Measurements from ENCODE around the gene ARAP3.

Gene ARAP3

GRCh38 chr5:141664733-141665461 is 17.1 kb downstream of the ARAP3 start:
- Histone ChIP-seq H3K4me3 (ENCODE audit: low read depth in 1 of 2, low read length in 2 of 2) (no peak overlapping the region), H3K36me3 (ENCODE audit: insufficient read depth, low read length) (no peaks in the 10 kb centered on the region), H3K4me1 (ENCODE audit: insufficient read depth, low read length) (no peaks in the 10 kb centered on the region), H3K9me3 (ENCODE audit: insufficient read depth, low read length, severe bottlenecking) (no peaks in the 10 kb centered on the region), H3K27ac (ENCODE audit: low read length) (no peak overlapping the region), H3K9ac (ENCODE audit: low read depth, low read length) (no peak overlapping the region), H3K79me2 (ENCODE audit: insufficient read depth, low read length) (no peaks in the 10 kb centered on the region), H3K27me3 (ENCODE audit: insufficient read depth, low read length, poor library complexity) (no peaks in the 10 kb centered on the region), H2AFZ (ENCODE audit: low read depth, low read length) (no peak overlapping the region), H4K20me1 (ENCODE audit: insufficient read depth, low read length) (no peaks in the 10 kb centered on the region; the same call in 1 of the 2 replicates), H3K4me2 (ENCODE audit: insufficient read depth, low read length) (no peak overlapping the region)
- DNase-seq = peak; percentile 79
- TF ChIP-seq CTCF (IDR thresholded peaks at IDR 0.05; ENCODE audit: borderline replicate concordance, extremely low read depth, low read length, poor library complexity, severe bottlenecking) = peak; percentile 96
- TF ChIP-seq EZH2 (IDR thresholded peaks at IDR 0.05; ENCODE audit: borderline replicate concordance, low read depth, low read length, severe bottlenecking) = no peak
- ATAC-seq (ENCODE audit: insufficient read depth, low read depth) = peak; percentile 99

- no peaks in the 10 kb centered on the region for H3K27me3 ChIP-seq (ENCODE audit: insufficient read depth, low read length, poor library complexity)
- ATAC-seq (ENCODE audit: insufficient read depth, low read depth) = no peak
- H3K4me3 ChIP-seq (ENCODE audit: low read depth in 1 of 2, low read length in 2 of 2) = no peak overlapping the region
- no peak overlapping the region for H2AFZ ChIP-seq (ENCODE audit: low read depth, low read length)
- H3K9ac ChIP-seq (ENCODE audit: low read depth, low read length) = no peak overlapping the region
- no peaks in the 10 kb centered on the region; the same call in 1 of the 2 replicates for H4K20me1 ChIP-seq (ENCODE audit: insufficient read depth, low read length)
- H3K27ac ChIP-seq (ENCODE audit: low read length) = no peak overlapping the region
- DNase-seq = no peak
- H3K9me3 ChIP-seq (ENCODE audit: insufficient read depth, low read length, severe bottlenecking) = no peaks in the 10 kb centered on the region
- H3K79me2 ChIP-seq (ENCODE audit: insufficient read depth, low read length) = no peaks in the 10 kb centered on the region
- H3K4me2 ChIP-seq (ENCODE audit: insufficient read depth, low read length) = no peak overlapping the region
- no peaks in the 10 kb centered on the region for H3K36me3 ChIP-seq (ENCODE audit: insufficient read depth, low read length)
- TF ChIP-seq CTCF (IDR thresholded peaks at IDR 0.05; ENCODE audit: borderline replicate concordance, extremely low read depth, low read length, poor library complexity, severe bottlenecking) = no peak
- TF ChIP-seq EZH2 (IDR thresholded peaks at IDR 0.05; ENCODE audit: borderline replicate concordance, low read depth, low read length, severe bottlenecking) = no peak
- H3K4me1 ChIP-seq (ENCODE audit: insufficient read depth, low read length) = no peaks in the 10 kb centered on the region
Observed at GRCh38 chr5:141663506-141663905, 18.5 kb downstream of the ARAP3 start.

- H3K27ac ChIP-seq (ENCODE audit: low read length) = no peak overlapping the region
- no peak overlapping the region for H3K9ac ChIP-seq (ENCODE audit: low read depth, low read length)
- H3K9me3 ChIP-seq (ENCODE audit: insufficient read depth, low read length, severe bottlenecking) = no peaks in the 10 kb centered on the region
- H2AFZ ChIP-seq (ENCODE audit: low read depth, low read length) = no peak overlapping the region
- DNase-seq (no peak), ATAC-seq (ENCODE audit: insufficient read depth, low read depth) (no peak)
- H4K20me1 ChIP-seq (ENCODE audit: insufficient read depth, low read length) = no peaks in the 10 kb centered on the region; the same call in 1 of the 2 replicates
- H3K27me3 ChIP-seq (ENCODE audit: insufficient read depth, low read length, poor library complexity) = no peaks in the 10 kb centered on the region
- H3K36me3 ChIP-seq (ENCODE audit: insufficient read depth, low read length) = no peaks in the 10 kb centered on the region
- H3K4me3 ChIP-seq (ENCODE audit: low read depth in 1 of 2, low read length in 2 of 2) = no peak overlapping the region
- no peaks in the 10 kb centered on the region for H3K4me1 ChIP-seq (ENCODE audit: insufficient read depth, low read length)
- no peak overlapping the region for H3K4me2 ChIP-seq (ENCODE audit: insufficient read depth, low read length)
- no peaks in the 10 kb centered on the region for H3K79me2 ChIP-seq (ENCODE audit: insufficient read depth, low read length)
- TF ChIP-seq CTCF (IDR thresholded peaks at IDR 0.05; ENCODE audit: borderline replicate concordance, extremely low read depth, low read length, poor library complexity, severe bottlenecking) = no peak
- no peak for TF ChIP-seq EZH2 (IDR thresholded peaks at IDR 0.05; ENCODE audit: borderline replicate concordance, low read depth, low read length, severe bottlenecking)
Observed at GRCh38 chr5:141662028-141662427, 20.0 kb downstream of the ARAP3 start.

Data from DND-41 (cell line).